Pancreas (tissue), 10 donors: ENCODE data around the gene KIF13A. TPM values are rescaled to one million over a fixed set of nuclear protein-coding genes. Genes with fewer than 3 reads are reported as not detected.

Experiments used
- ATAC-seq, 4 donors: fragments of 200-7000 bp; cut with Tn5 transposase; one replicate each; pipeline versions ENCODE4 v1.8.0 to v1.9.1; 2020; ENCODE audit warnings: mild to moderate bottlenecking in 4 of 4, moderate library complexity in 4 of 4
- DNase-seq, 6 donors: peaks; one replicate each; pipeline ENCODE4 v3.0.0-alpha.2; 2020
- FAIRE-seq: peaks from 2 replicates; lab custom pipeline; 2012; peaks lifted over from hg19 to GRCh38; lab: Jason Lieb, UNC
- H3K27ac ChIP-seq, 4 donors: fragments of 200-600 bp; sonication (generic); 1 replicate in 3 of 4; 2 replicates in 1 of 4; pipeline versions ENCODE4 v1.5.0 to v1.8.0; 2020
- H3K27me3 ChIP-seq, 4 donors: fragments of 200-600 bp; one replicate each; pipeline ENCODE4 v1.8.0; 2021
- H3K36me3 ChIP-seq, 3 donors: fragments of 200-600 bp; sonication (generic) in 1 of 3; one replicate each; pipeline versions ENCODE4 v1.5.0 to v1.8.0; 2020 to 2021
- H3K4me1 ChIP-seq, 3 donors: fragments of 200-600 bp; one replicate each; pipeline ENCODE4 v1.8.0; 2021
- H3K4me3 ChIP-seq, 4 donors: fragments of 200-600 bp; sonication (generic) in 2 of 4; one replicate each; pipeline versions ENCODE4 v1.5.0 to v1.8.0; 2020 to 2021
- H3K9me3 ChIP-seq, 4 donors: fragments of 200-600 bp; one replicate each; pipeline ENCODE4 v1.8.0; 2021
- CTCF ChIP-seq, 4 donors: fragments of 200-600 bp; sonication (generic) in 3 of 4; IDR thresholded peaks; one replicate each; pipeline versions ENCODE4 v1.5.0 to v1.8.0; 2021; ENCODE audit warnings: antibody characterized with exemption in 4 of 4
- WGBS, 2 donors: extraction: QIAGEN DNeasy Blood & Tissue Kit; methylation state at CpG; one replicate each; pipeline ENCODE4 v1.1.7; 2013; 5-methylcytosine and 5-hydroxymethylcytosine counted together
- intact Hi-C, 3 donors: fragments of 100-400 bp; cut with DNase I; formaldehyde crosslinking; loops; one replicate each; pipeline versions ENCODE4 v1.11.1 to v1.14.2; 2022
- polyA plus RNA-seq, 2 donors: library from polyadenylated mRNA; stranded (reverse); fragments of 200-250 nt; gene quantifications; one replicate each; pipeline ENCODE4 v1.2.3, GENCODE V29; 2013
- total RNA-seq, 6 donors: library from RNA; stranded (reverse); fragmentation: NEBNext Ultra II Directional in 4 of 6; extraction: Animal tissue kit (Norgen Biotek cat#: 25700) in 4 of 6; gene quantifications; one replicate each; pipeline versions ENCODE4 v1.2.1 to v1.2.4, GENCODE V29; 2021 to 2023
- donor health status: healthy with polysubstance abuse.
- donor health status: DM: no; HTN: no; CAD: no; lungs with moderate emphysema.
- donor health status: DM: no; HTN: no; CAD: no.
- donor health status: control.
- donor health status: control.
- donor health status: Bipolar disorder and iron deficiency.
- donor health status: DM: yes; HTN: yes; CAD: no.
- donor health status: DM: no; HTN: no; CAD: no.
- donor health status: DM: no; HTN: no; CAD: no.
- donor health status: DM: yes; HTN: yes; CAD: no.

The KIF13A gene
- total and polyA plus RNA-seq, 8 donors, result 7.3 to 18.1 (median 12.5) TPM

- peaks cover 3 to 15% (median 9%) of the 10 kb centered on the region in 3 donors for H3K4me1 ChIP-seq
- no peak for DNase-seq
- intact Hi-C loops, result no loop called here
- no peaks in the 10 kb centered on the region for H3K36me3 ChIP-seq
- no peak for ATAC-seq
- H3K9me3 ChIP-seq, result no peaks in the 10 kb centered on the region
- H3K4me3 ChIP-seq, result peak overlapping the region; percentile 13 to 75 (median 49)
- peak overlapping the region in 2 of 4 donors; percentile 62 to 80 for H3K27ac ChIP-seq
- no peak for FAIRE-seq
- WGBS, 2 donors, result 22 to 36% methylated on average over 11 of the region's 11 CpGs
- no peak for TF ChIP-seq CTCF (IDR thresholded peaks at IDR 0.05)
- H3K27me3 ChIP-seq, result no peaks in the 10 kb centered on the region
These were observed 1.3 kb downstream of the KIF13A start for GRCh38 chr6:17985934-17986655.

- no peak for ATAC-seq
- WGBS, 2 donors, result 4 to 6% methylated on average over 11 of the region's 11 CpGs
- H3K27me3 ChIP-seq, result no peaks in the 10 kb centered on the region
- no peaks in the 10 kb centered on the region for H3K9me3 ChIP-seq
- DNase-seq, result no peak
- H3K27ac ChIP-seq, result no peak overlapping the region
- H3K4me3 ChIP-seq, result peak overlapping the region in 2 of 4 donors; percentile 10 to 58
- FAIRE-seq, result no peak
- peaks cover 3 to 15% (median 9%) of the 10 kb centered on the region in 3 donors for H3K4me1 ChIP-seq
- TF ChIP-seq CTCF (IDR thresholded peaks at IDR 0.05), result no peak
- H3K36me3 ChIP-seq, result no peaks in the 10 kb centered on the region
- intact Hi-C loops, result no loop called here
These were observed 2.4 kb downstream of the KIF13A start for GRCh38 chr6:17984812-17985670.

- Histone ChIP-seq H3K9me3 (no peaks in the 10 kb centered on the region), H3K36me3 (no peaks in the 10 kb centered on the region), H3K4me1 (peaks cover 3 to 15% (median 9%) of the 10 kb centered on the region in 3 donors), H3K4me3 (no peak overlapping the region), H3K27ac (no peak overlapping the region), H3K27me3 (no peaks in the 10 kb centered on the region)
- FAIRE-seq (no peak), ATAC-seq (no peak), DNase-seq (no peak)
- no peak for TF ChIP-seq CTCF (IDR thresholded peaks at IDR 0.05)
- 9 to 16% methylated on average over 1 of the region's 1 CpG for WGBS, 2 donors
- intact Hi-C loops, result no loop called here
These were observed 3.0 kb downstream of the KIF13A start for GRCh38 chr6:17984399-17984798.

- no peaks in the 10 kb centered on the region for H3K36me3 ChIP-seq
- no peak overlapping the region for H3K4me3 ChIP-seq
- TF ChIP-seq CTCF (IDR thresholded peaks at IDR 0.05), result no peak
- no peaks in the 10 kb centered on the region for H3K9me3 ChIP-seq
- intact Hi-C loops, result no loop called here
- FAIRE-seq (no peak), ATAC-seq (peak in 1 of 4 donors; percentile 12), DNase-seq (no peak)
- H3K27me3 ChIP-seq, result no peaks in the 10 kb centered on the region
- 83 to 89% methylated on average over 2 of the region's 2 CpGs for WGBS, 2 donors
- no peak overlapping the region for H3K27ac ChIP-seq
- H3K4me1 ChIP-seq, result peaks cover under 1 to 13% (median 9%) of the 10 kb centered on the region in 3 donors
These were observed 3.7 kb downstream of the KIF13A start for GRCh38 chr6:17983730-17984129.
